GM13977 (cell line): Measurements from ENCODE around the gene LHX3.

Experiments used
- DNase-seq: peaks from one replicate; pipeline ENCODE4 v3.0.0; 2012; ENCODE audit warnings: low spot score
- in situ Hi-C: fragments of 300-500 bp; cut with MboI; formaldehyde crosslinking; loops from one replicate; pipeline ENCODE4 v1.12.0; 2022; ENCODE audit warnings: low sequenced_read_pairs, low pct_unique_long_range_greater_than_20kb, mixed read lengths, inconsistent platforms; ENCODE audit not compliant: unreplicated experiment
- TF ChIP-seq, protein P1 (sequence below): IDR thresholded peaks from 2 replicates; pipeline ENCODE4 v1.5.1; 2012; ENCODE audit warnings: mild to moderate bottlenecking, control low read depth; ENCODE audit not compliant: insufficient read depth; ENCODE audit errors: extremely low read depth, missing control alignments

The LHX3 gene

DNA sequence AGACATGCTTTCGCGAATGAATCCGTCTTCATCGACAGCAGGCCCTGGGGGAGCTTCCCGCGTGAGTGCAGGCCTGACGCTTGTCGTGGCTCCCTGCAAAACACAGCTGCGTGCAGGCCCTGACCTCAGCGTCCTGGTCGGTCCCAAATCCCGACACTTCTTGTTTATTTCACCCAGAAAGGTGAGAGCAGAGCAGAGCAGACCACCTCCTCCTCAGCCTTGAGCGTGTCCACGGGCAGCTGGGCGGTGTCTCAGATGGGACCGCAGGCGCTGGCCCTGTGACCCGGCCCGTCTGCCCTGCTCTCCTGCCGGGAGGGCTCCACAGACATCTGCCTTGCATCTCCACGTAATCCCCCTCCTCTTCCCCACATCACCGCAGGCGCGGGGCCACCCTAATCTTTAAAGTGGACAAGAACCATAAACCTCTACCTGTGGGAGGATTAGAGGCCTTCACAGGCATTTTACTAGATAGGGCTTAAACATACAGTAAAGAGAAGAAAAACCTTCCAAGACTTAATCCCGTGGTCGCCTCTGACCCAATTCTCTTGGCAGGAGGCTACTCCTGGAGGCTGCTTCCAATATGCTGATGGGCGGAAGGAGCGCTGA, 7.5 kb upstream of the LHX3 start:
- DNase-seq, result no peak
- in situ Hi-C loops, result no loop called here
- TF ChIP-seq, protein P1, sequence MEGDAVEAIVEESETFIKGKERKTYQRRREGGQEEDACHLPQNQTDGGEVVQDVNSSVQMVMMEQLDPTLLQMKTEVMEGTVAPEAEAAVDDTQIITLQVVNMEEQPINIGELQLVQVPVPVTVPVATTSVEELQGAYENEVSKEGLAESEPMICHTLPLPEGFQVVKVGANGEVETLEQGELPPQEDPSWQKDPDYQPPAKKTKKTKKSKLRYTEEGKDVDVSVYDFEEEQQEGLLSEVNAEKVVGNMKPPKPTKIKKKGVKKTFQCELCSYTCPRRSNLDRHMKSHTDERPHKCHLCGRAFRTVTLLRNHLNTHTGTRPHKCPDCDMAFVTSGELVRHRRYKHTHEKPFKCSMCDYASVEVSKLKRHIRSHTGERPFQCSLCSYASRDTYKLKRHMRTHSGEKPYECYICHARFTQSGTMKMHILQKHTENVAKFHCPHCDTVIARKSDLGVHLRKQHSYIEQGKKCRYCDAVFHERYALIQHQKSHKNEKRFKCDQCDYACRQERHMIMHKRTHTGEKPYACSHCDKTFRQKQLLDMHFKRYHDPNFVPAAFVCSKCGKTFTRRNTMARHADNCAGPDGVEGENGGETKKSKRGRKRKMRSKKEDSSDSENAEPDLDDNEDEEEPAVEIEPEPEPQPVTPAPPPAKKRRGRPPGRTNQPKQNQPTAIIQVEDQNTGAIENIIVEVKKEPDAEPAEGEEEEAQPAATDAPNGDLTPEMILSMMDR, result no peak

DNA sequence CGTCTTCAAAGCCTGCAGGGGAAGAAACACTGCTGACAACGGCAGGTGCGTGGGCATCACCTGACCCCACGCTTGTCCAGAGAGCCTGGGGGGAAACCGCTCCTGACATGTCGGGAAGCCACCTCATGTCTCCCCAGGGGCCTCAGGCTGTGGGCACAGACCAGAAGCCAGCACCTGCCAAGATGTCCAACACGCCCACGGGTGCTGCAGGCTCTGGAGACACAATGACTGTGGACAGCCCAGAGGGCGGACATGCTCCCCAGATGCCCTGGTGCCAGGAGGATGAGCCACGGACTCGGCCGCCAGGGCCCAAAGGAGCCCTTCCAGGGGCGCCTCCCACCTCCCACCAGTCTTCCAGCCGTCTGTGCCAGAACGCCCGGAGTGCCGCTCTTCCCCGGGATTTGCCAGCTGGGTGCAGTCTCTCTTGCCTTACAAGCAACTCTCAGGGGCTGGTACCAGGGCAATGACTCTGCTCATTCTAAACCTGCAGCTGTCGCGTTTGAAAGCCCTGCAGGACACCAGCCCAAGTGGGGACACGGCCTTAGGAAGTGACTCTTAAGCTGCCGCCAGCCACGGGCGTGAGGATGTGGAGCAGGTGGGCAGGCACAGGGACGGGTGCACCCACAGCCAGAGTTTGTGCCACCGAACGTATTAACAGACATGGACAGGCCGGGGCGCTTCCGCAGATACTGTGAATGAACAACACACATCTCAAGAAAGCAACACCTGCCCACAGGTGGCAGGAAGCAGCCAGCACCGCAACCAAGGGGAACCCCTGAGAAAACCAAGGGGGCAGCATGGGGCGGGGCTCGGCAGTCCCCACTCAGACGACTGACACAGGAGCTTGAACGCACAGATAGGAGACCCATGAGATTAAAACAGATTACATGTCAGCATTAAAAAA, 6.8 kb upstream of the LHX3 start:
- DNase-seq, result no peak
- TF ChIP-seq, protein P1, result no peak
- in situ Hi-C loops, result no loop called here

DNA sequence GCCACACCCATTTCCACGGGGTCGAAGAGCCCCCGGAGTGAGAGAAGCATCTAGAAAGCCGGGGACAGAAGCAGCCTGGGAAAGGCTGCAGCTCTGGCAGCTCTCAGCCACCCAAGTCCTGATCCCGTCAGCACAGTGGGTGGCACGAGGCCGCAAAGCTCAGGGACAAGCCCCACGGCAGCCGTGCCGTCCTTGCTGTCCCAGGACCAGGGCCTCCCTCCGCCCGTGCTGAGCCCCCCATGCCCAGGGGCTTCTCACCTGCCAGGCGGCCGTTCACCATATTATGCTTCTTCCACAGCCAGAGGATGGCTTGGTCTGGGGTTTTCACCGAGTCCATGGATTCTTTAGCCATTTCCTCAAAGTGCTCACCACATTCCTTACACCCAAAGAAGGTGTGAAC, 6.1 kb upstream of the LHX3 start:
- in situ Hi-C loops, result no loop called here
- TF ChIP-seq, protein P1, result no peak

DNA sequence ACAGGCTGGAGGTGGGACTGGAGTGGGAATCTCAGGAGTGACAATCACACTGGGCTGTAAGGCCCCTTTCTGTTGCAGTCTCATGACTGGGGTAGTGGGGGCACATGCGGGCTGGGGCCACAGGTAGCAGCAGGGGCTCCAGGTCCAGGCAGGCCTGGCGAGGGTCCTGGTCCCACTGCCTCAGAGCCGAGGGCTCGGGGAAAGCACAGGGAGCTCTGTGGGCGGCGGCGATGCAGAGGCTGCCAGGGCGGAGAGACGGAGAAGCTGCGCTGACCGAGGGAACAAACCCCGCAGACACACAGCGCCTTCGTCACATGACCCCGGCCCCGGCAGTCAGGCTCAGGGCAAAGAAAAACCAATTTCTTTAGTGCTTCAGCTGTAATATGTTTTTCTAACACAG, 5.3 kb upstream of the LHX3 start:
- DNase-seq, result no peak
- TF ChIP-seq, protein P1, result no peak
- in situ Hi-C loops, result no loop called here

More for the DNA sequence above, 6.1 kb upstream of the LHX3 start:
- DNase-seq, result no peak

DNA sequence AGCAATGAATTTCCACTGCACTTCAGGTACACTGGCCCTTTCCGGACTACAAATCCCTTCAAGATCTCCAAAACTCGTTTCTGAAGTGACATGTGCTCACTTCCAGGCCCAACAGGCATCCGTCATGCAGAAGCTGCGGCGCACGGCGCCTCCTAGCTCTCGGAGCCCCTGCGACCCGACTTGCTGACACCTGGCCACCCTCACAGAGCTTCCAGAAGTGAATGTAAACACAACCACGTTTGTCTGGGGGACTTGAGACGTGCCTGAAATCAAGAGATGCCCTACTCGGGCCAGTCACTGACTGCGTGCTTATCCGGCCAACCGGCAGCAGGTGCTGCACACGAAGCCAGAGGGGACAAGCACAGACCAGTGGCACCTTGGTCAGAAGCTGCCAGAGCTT, 4.9 kb upstream of the LHX3 start:
- no peak for DNase-seq
- TF ChIP-seq, protein P1, result no peak
- in situ Hi-C loops, result no loop called here

DNA sequence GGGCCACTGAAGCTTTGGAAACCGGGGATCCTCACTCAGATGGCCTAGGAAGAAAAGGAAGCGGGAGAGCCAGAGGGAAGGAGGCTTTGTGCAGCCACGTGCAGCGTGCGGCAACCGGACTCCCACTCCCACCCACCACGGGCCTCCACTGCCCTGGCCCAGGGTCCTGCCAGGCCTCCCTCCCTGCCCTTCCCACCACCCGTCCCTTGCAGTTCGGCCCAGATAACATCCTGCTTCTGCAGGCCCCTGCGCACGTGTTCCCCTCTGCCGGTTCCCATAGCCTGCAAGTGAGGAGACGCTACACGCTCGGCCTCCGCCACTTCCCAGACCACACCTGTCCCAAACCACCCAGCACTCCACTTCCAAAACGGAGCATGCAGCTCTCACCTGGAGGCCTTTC, 4.3 kb upstream of the LHX3 start:
- TF ChIP-seq, protein P1, result no peak
- no peak for DNase-seq
- in situ Hi-C loops, result no loop called here
